OCI-LY1 (cell line): ENCODE measurements around the gene SYTL1.

Experiments used
- CTCF ChIP-seq: fragments of 200-600 bp; sonication (generic), shearing (Covaris generic); IDR thresholded peaks from 2 replicates; pipeline ENCODE4 v1.5.1; 2017; ENCODE audit warnings: mild to moderate bottlenecking, antibody characterized with exemption, low read length, moderate library complexity, mixed read lengths
- EZH2 ChIP-seq: fragments of 200-600 bp; sonication (generic), shearing (Covaris generic); IDR thresholded peaks from 2 replicates; pipeline ENCODE4 v1.8.0; 2017; ENCODE audit warnings: borderline replicate concordance, mixed run types, mild to moderate bottlenecking, antibody characterized with exemption, low read length, moderate library complexity, mixed read lengths

- no peak for TF ChIP-seq EZH2
- no peak for TF ChIP-seq CTCF
Observed at GRCh38 chr1:27327964-27328363, 13.9 kb upstream of the SYTL1 start.
